ENCODE results near the gene CD7. TPM values are rescaled to one million over a fixed set of nuclear protein-coding genes. Genes with fewer than 3 reads are reported as not detected.
"Not testable (repeated sequence)": the region's sequence is repeated elsewhere in the genome, so short reads cannot be mapped to it uniquely, and the experiment has no call there.

The CD7 gene
- polyA plus RNA-seq (2013, experiment 1 of 2) = 2.2 TPM
- 0.86 TPM for polyA plus RNA-seq (2013, experiment 2 of 2)

- Histone ChIP-seq H3K36me3 (ENCODE audit: control insufficient read depth, insufficient read depth, low read length) (no peaks in the 10 kb centered on the region), H3K9me3 (ENCODE audit: control insufficient read depth, low read length) (no peaks in the 10 kb centered on the region), H3K4me1 (ENCODE audit: control insufficient read depth, insufficient read depth, low read length, poor library complexity, severe bottlenecking) (peaks cover 3% of the 10 kb centered on the region), H3K4me3 (ENCODE audit: extremely low read depth, insufficient read depth, low read length, poor library complexity, severe bottlenecking) (no peak within 1 kb of the TSS), H3K27ac (ENCODE audit: low read depth, low read length, severe bottlenecking) (no peak within 1 kb of the TSS)
- 85 to 87% methylated on average over 17 to 21 of the region's 26 CpGs for WGBS, 2 experiments (ENCODE audit: insufficient coverage in 2 of 2)
Measured at GRCh38 chr17:82317394-82318168, at the start of gene CD7. Gene CD7 (minus strand): TSS chr17:82317608. CDS start chr17:82317495, 113 bp downstream.

GRCh38 chr17:82366749-82367148 lies 49.3 kb upstream of the CD7 start:
- Histone ChIP-seq H3K9me3 (ENCODE audit: control insufficient read depth, low read length) (no peaks in the 10 kb centered on the region), H3K36me3 (ENCODE audit: control insufficient read depth, insufficient read depth, low read length) (no peaks in the 10 kb centered on the region), H3K27ac (ENCODE audit: low read depth, low read length, severe bottlenecking) (no peak overlapping the region), H3K4me1 (ENCODE audit: control insufficient read depth, insufficient read depth, low read length, poor library complexity, severe bottlenecking) (peaks cover 7% of the 10 kb centered on the region), H3K4me3 (ENCODE audit: extremely low read depth, insufficient read depth, low read length, poor library complexity, severe bottlenecking) (no peak overlapping the region)
- no CpG with 5 or more reads among the region's 7 CpGs for WGBS, 2 experiments (ENCODE audit: insufficient coverage in 2 of 2)

- Histone ChIP-seq H3K9me3 (ENCODE audit: control insufficient read depth, low read length) (no peaks in the 10 kb centered on the region), H3K4me3 (ENCODE audit: extremely low read depth, insufficient read depth, low read length, poor library complexity, severe bottlenecking) (no peak overlapping the region), H3K4me1 (ENCODE audit: control insufficient read depth, insufficient read depth, low read length, poor library complexity, severe bottlenecking) (peaks cover 7% of the 10 kb centered on the region), H3K27ac (ENCODE audit: low read depth, low read length, severe bottlenecking) (no peak overlapping the region), H3K36me3 (ENCODE audit: control insufficient read depth, insufficient read depth, low read length) (no peaks in the 10 kb centered on the region)
- WGBS, 2 experiments (ENCODE audit: insufficient coverage in 2 of 2) = 83 to 96% methylated on average over 4 to 5 of the region's 6 CpGs
Measured at GRCh38 chr17:82365606-82366295, 48.3 kb upstream of the CD7 start.

GRCh38 chr17:82361885-82362633 lies 44.7 kb upstream of the CD7 start:
- WGBS, 2 experiments (ENCODE audit: insufficient coverage in 2 of 2) = 89 to 90% methylated on average over 6 of the region's 6 CpGs
- Histone ChIP-seq H3K4me3 (ENCODE audit: extremely low read depth, insufficient read depth, low read length, poor library complexity, severe bottlenecking) (no peak overlapping the region), H3K36me3 (ENCODE audit: control insufficient read depth, insufficient read depth, low read length) (no peaks in the 10 kb centered on the region), H3K9me3 (ENCODE audit: control insufficient read depth, low read length) (no peaks in the 10 kb centered on the region), H3K4me1 (ENCODE audit: control insufficient read depth, insufficient read depth, low read length, poor library complexity, severe bottlenecking) (peaks cover 7% of the 10 kb centered on the region), H3K27ac (ENCODE audit: low read depth, low read length, severe bottlenecking) (no peak overlapping the region)

- not testable (repeated sequence) for H3K27ac ChIP-seq (ENCODE audit: low read depth, low read length, severe bottlenecking); H3K36me3 ChIP-seq (ENCODE audit: control insufficient read depth, insufficient read depth, low read length); H3K9me3 ChIP-seq (ENCODE audit: control insufficient read depth, low read length); H3K4me3 ChIP-seq (ENCODE audit: extremely low read depth, insufficient read depth, low read length, poor library complexity, severe bottlenecking); H3K4me1 ChIP-seq (ENCODE audit: control insufficient read depth, insufficient read depth, low read length, poor library complexity, severe bottlenecking)
- 67% methylated on average over 1 of the region's 1 CpG; no CpG with 5 or more reads in 1 of the 2 experiments for WGBS, 2 experiments (ENCODE audit: insufficient coverage in 2 of 2)
Measured at GRCh38 chr17:82359451-82360074, 42.2 kb upstream of the CD7 start.

- no peaks in the 10 kb centered on the region for H3K9me3 ChIP-seq (ENCODE audit: control insufficient read depth, low read length)
- no peak within 1 kb of the TSS for H3K27ac ChIP-seq (ENCODE audit: low read depth, low read length, severe bottlenecking)
- WGBS, 2 experiments (ENCODE audit: insufficient coverage in 2 of 2) = 86% methylated on average over 18 to 19 of the region's 21 CpGs
- no peaks in the 10 kb centered on the region for H3K4me1 ChIP-seq (ENCODE audit: control insufficient read depth, insufficient read depth, low read length, poor library complexity, severe bottlenecking)
- H3K36me3 ChIP-seq (ENCODE audit: control insufficient read depth, insufficient read depth, low read length) = no peaks in the 10 kb centered on the region
- no peak within 1 kb of the TSS for H3K4me3 ChIP-seq (ENCODE audit: extremely low read depth, insufficient read depth, low read length, poor library complexity, severe bottlenecking)
Measured at GRCh38 chr17:82358465-82359350, 41.3 kb upstream of the CD7 start, which contains the start of gene TEX19. Gene TEX19 (plus strand): TSS chr17:82359247. CDS start chr17:82362151, 2,904 bp downstream.

- 100% methylated on average over 1 of the region's 2 CpGs for whole genome bisulfite sequencing, 2 experiments (ENCODE audit: insufficient coverage in 2 of 2)
- Histone ChIP-seq H3K36me3 (ENCODE audit: control insufficient read depth, insufficient read depth, low read length) (no peaks in the 10 kb centered on the region), H3K4me1 (ENCODE audit: control insufficient read depth, insufficient read depth, low read length, poor library complexity, severe bottlenecking) (no peaks in the 10 kb centered on the region), H3K4me3 (ENCODE audit: extremely low read depth, insufficient read depth, low read length, poor library complexity, severe bottlenecking) (no peak overlapping the region), H3K27ac (ENCODE audit: low read depth, low read length, severe bottlenecking) (no peak overlapping the region), H3K9me3 (ENCODE audit: control insufficient read depth, low read length) (no peaks in the 10 kb centered on the region)
Measured at GRCh38 chr17:82357394-82357793, 40.0 kb upstream of the CD7 start.

- Histone ChIP-seq H3K4me1 (ENCODE audit: control insufficient read depth, insufficient read depth, low read length, poor library complexity, severe bottlenecking) (no peaks in the 10 kb centered on the region), H3K9me3 (ENCODE audit: control insufficient read depth, low read length) (no peaks in the 10 kb centered on the region), H3K4me3 (ENCODE audit: extremely low read depth, insufficient read depth, low read length, poor library complexity, severe bottlenecking) (no peak overlapping the region), H3K36me3 (ENCODE audit: control insufficient read depth, insufficient read depth, low read length) (no peaks in the 10 kb centered on the region), H3K27ac (ENCODE audit: low read depth, low read length, severe bottlenecking) (no peak overlapping the region)
- 67 to 73% methylated on average over 19 to 20 of the region's 20 CpGs for WGBS, 2 experiments (ENCODE audit: insufficient coverage in 2 of 2)
Measured at GRCh38 chr17:82356845-82357355, 39.5 kb upstream of the CD7 start.

- no peaks in the 10 kb centered on the region for H3K9me3 ChIP-seq (ENCODE audit: control insufficient read depth, low read length)
- no peaks in the 10 kb centered on the region for H3K36me3 ChIP-seq (ENCODE audit: control insufficient read depth, insufficient read depth, low read length)
- 82 to 88% methylated on average over 11 of the region's 11 CpGs for WGBS, 2 experiments (ENCODE audit: insufficient coverage in 2 of 2)
- H3K4me1 ChIP-seq (ENCODE audit: control insufficient read depth, insufficient read depth, low read length, poor library complexity, severe bottlenecking) = no peaks in the 10 kb centered on the region
- H3K4me3 ChIP-seq (ENCODE audit: extremely low read depth, insufficient read depth, low read length, poor library complexity, severe bottlenecking) = no peak overlapping the region
- no peak overlapping the region for H3K27ac ChIP-seq (ENCODE audit: low read depth, low read length, severe bottlenecking)
Measured at GRCh38 chr17:82355770-82356427, 38.5 kb upstream of the CD7 start.
